Erythroblast (primary cell): Measurements from ENCODE around the gene GLB1L.

Source experiments
- GATA1 ChIP-seq: IDR thresholded peaks from 2 replicates; pipeline ENCODE4 v1.6.1; 2011; ENCODE audit warnings: low read depth, mild to moderate bottlenecking, control low read depth, low read length, moderate library complexity
- POLR2A ChIP-seq: IDR thresholded peaks from 2 replicates; pipeline ENCODE4 v1.6.1; 2011; ENCODE audit warnings: mild to moderate bottlenecking, low read length

GRCh38 chr2:219269362-219270054 is 24.3 kb upstream of the GLB1L start:
- TF ChIP-seq POLR2A (no peak), GATA1 (no peak)
